HT1080 (cell line): Measurements from ENCODE around the gene KDM2B. TPM values are rescaled to one million over a fixed set of nuclear protein-coding genes. Genes with fewer than 3 reads are reported as not detected.
"Not testable (repeated sequence)": the region's sequence is repeated elsewhere in the genome, so short reads cannot be mapped to it uniquely, and the experiment has no call there.

ENCODE experiments used
- DNase-seq: peaks from one replicate; pipeline ENCODE4 v3.0.0-alpha.2; 2015; ENCODE audit warnings: low read depth
- total RNA-seq: library from RNA; depleted of rRNA; stranded (reverse); fragments of >200 nt; shearing (Covaris generic); gene quantifications from 2 replicates; pipeline ENCODE4 v1.2.3, GENCODE V29; 2014

The KDM2B gene
- total RNA-seq, 1 experiment from 2014 or later, result 39.2 TPM

GRCh38 chr12:121505513-121505912, 75.3 kb downstream of the KDM2B start:
- peak; percentile 48 for DNase-seq

GRCh38 chr12:121504505-121504904, 76.3 kb downstream of the KDM2B start:
- no peak for DNase-seq

- no peak for DNase-seq
These were observed 77.4 kb downstream of the KDM2B start for GRCh38 chr12:121503395-121503794.

GRCh38 chr12:121501946-121502345, 78.9 kb downstream of the KDM2B start:
- DNase-seq, result no peak

- peak; percentile 56 for DNase-seq
These were observed 80.7 kb downstream of the KDM2B start for GRCh38 chr12:121499929-121500793.

GRCh38 chr12:121495746-121496145, 85.1 kb downstream of the KDM2B start:
- no peak for DNase-seq

GRCh38 chr12:121494093-121494787, 86.6 kb downstream of the KDM2B start:
- no peak for DNase-seq

GRCh38 chr12:121490401-121491281, 90.2 kb downstream of the KDM2B start:
- no peak for DNase-seq

- no peak for DNase-seq
These were observed 90.9 kb downstream of the KDM2B start for GRCh38 chr12:121489874-121490273.

- DNase-seq, result no peak
These were observed 95.9 kb downstream of the KDM2B start for GRCh38 chr12:121484967-121485366.

GRCh38 chr12:121484564-121484963, 96.3 kb downstream of the KDM2B start:
- DNase-seq, result not testable (repeated sequence)

GRCh38 chr12:121483949-121484348, 96.9 kb downstream of the KDM2B start:
- no peak for DNase-seq

- DNase-seq, result no peak
These were observed 104.3 kb downstream of the KDM2B start for GRCh38 chr12:121476477-121476876.

GRCh38 chr12:121475279-121475678, 105.5 kb downstream of the KDM2B start:
- DNase-seq, result no peak

GRCh38 chr12:121472150-121472905, 108.5 kb downstream of the KDM2B start:
- DNase-seq, result no peak

GRCh38 chr12:121470751-121471150, 110.1 kb downstream of the KDM2B start:
- DNase-seq, result no peak

- DNase-seq, result no peak
These were observed 112.4 kb downstream of the KDM2B start for GRCh38 chr12:121468499-121468801.

GRCh38 chr12:121467638-121468498, 113.0 kb downstream of the KDM2B start:
- DNase-seq, result peak; percentile 4

GRCh38 chr12:121466794-121467637, 113.8 kb downstream of the KDM2B start:
- DNase-seq, result peak; percentile 81
